A549 treated with Hydrocortisone at 1 μM for 4 hours (cell line): Measurements from ENCODE around the gene RPL14. TPM values are rescaled to one million over a fixed set of nuclear protein-coding genes. Genes with fewer than 3 reads are reported as not detected.

ENCODE experiments used
- total RNA-seq: library from RNA; stranded (reverse); fragments of 200-300 nt; extraction: Qiagen RNA extraction; gene quantifications from 5 replicates; pipeline ENCODE4 v1.2.3, GENCODE V29; 2022

RPL14 gene
- 614 to 790 TPM (median 760 TPM) in 5 replicates for total RNA-seq

DNA sequence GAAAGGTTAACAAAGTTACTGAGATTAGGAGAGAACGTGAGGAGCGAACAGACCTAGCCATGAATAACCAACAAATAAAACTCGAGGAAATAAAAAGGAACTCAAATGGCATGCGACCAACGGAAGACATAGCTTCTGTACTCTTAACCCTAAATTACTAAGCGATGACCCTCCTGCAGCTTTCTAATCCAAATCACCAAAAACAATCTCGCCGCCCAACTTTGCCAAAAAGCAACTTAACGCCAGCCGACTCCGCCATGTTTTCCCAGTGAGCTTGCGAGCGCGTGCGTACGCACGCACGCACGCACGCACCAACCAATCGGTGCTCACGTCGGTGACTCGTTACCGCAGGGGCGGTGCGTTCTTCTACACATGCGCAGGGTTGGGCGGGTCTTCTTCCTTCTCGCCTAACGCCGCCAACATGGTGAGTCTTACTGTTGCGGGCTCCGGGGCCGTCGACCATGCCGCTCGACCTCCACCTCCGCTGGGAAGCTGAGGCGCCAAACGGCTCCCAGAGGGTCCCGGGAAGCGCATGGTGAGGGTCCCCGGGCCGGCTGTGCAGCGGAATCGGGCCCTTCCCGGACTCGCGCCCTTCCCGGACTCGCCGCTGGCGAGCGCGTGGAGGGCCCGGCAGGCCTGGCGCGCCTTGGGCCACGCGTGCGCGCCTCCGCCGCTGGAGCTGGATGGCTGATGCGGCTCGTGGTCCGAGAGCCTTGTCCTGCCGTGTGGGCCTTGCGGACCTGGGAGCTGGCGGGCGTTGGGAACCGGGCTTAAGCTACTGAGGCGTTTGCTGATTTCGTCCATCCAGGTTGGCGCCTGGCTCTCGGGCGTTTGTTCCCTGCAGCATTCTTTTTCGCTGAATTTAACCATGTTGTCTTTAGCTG, at the start of gene RPL14:
TSS of gene RPL14 (plus strand) at position 400 of the 884 bp plus-strand sequence. CDS start at position 533, 133 bp downstream.

GRCh38 chr3:40476478-40477470, 19.6 kb downstream of the RPL14 start, which contains the start of gene ZNF619:
ZNF619 (plus strand) TSS chr3:40477122; CDS start chr3:40477980, 858 bp downstream.

GRCh38 chr3:40505599-40506462, 48.7 kb downstream of the RPL14 start, which contains the start of gene ZNF620:
ZNF620 (plus strand) TSS chr3:40506039; CDS start chr3:40506353, 314 bp downstream.

Other genes with a start within 250 kb of the RPL14 start
- 53.6 to 66.2 TPM (median 58.0 TPM) in 5 replicates for gene EIF1B, start 147.6 kb upstream of the RPL14 start, total RNA-seq
- 0.03 to 0.05 TPM (median 0.03 TPM) in 3 of 5 replicates, not detected in the others for gene ENTPD3, start 70.2 kb upstream of the RPL14 start, total RNA-seq
- gene ZNF619, start 19.8 kb downstream of the RPL14 start, total RNA-seq: 1.7 to 2.4 TPM (median 2.0 TPM) in 5 replicates
- 1.3 to 1.9 TPM (median 1.7 TPM) in 5 replicates for gene ZNF620, start 48.7 kb downstream of the RPL14 start, total RNA-seq
- 5.8 to 8.4 TPM (median 7.0 TPM) in 5 replicates for gene ZNF621, start 67.6 kb downstream of the RPL14 start, total RNA-seq